Astrocyte of the cerebellum (primary cell): Measurements from ENCODE around the gene CAMKMT.

ENCODE experiments used
- DNase-seq: peaks from one replicate; pipeline ENCODE4 v3.0.0-alpha.2; 2011; ENCODE audit warnings: low read depth
- H3K4me3 ChIP-seq: 2 replicates; pipeline ENCODE4 v1.5.1; 2011; ENCODE audit warnings: mild to moderate bottlenecking, low read depth, low read length, moderate library complexity
- in situ Hi-C: cut with HindIII; loops from 2 replicates; pipeline ENCODE4 v1.10.0; 2017; ENCODE audit warnings: low sequenced_read_pairs
- TF ChIP-seq, protein P1 (sequence below): IDR thresholded peaks from 2 replicates; pipeline ENCODE4 v1.5.1; 2012; ENCODE audit warnings: low read length, low read depth, moderate library complexity, mild to moderate bottlenecking; ENCODE audit errors: missing control alignments

CAMKMT gene

DNA sequence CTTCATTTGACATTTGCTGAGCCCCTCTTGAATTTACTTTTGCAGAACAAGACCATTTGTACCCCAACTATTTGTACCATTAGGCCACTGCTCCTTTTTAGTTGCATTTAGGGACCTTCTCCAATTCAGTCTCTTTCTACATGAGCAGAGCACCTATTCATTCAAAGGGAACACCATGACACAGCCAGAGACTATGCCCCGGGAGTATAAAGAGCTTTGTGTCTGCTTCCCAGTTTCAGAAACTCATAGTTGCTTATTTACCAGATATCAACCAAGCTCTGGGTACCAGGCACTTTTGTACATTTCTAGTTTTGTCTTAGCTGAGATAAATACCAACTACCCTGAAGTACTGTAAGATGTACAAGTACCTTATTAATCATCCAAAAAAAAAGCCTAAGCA, 310.7 kb downstream of the CAMKMT start:
- no peak for DNase-seq
- TF ChIP-seq, protein P1, sequence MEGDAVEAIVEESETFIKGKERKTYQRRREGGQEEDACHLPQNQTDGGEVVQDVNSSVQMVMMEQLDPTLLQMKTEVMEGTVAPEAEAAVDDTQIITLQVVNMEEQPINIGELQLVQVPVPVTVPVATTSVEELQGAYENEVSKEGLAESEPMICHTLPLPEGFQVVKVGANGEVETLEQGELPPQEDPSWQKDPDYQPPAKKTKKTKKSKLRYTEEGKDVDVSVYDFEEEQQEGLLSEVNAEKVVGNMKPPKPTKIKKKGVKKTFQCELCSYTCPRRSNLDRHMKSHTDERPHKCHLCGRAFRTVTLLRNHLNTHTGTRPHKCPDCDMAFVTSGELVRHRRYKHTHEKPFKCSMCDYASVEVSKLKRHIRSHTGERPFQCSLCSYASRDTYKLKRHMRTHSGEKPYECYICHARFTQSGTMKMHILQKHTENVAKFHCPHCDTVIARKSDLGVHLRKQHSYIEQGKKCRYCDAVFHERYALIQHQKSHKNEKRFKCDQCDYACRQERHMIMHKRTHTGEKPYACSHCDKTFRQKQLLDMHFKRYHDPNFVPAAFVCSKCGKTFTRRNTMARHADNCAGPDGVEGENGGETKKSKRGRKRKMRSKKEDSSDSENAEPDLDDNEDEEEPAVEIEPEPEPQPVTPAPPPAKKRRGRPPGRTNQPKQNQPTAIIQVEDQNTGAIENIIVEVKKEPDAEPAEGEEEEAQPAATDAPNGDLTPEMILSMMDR, result no peak
- H3K4me3 ChIP-seq, result no peak overlapping the region
- in situ Hi-C loops, result no loop called here

DNA sequence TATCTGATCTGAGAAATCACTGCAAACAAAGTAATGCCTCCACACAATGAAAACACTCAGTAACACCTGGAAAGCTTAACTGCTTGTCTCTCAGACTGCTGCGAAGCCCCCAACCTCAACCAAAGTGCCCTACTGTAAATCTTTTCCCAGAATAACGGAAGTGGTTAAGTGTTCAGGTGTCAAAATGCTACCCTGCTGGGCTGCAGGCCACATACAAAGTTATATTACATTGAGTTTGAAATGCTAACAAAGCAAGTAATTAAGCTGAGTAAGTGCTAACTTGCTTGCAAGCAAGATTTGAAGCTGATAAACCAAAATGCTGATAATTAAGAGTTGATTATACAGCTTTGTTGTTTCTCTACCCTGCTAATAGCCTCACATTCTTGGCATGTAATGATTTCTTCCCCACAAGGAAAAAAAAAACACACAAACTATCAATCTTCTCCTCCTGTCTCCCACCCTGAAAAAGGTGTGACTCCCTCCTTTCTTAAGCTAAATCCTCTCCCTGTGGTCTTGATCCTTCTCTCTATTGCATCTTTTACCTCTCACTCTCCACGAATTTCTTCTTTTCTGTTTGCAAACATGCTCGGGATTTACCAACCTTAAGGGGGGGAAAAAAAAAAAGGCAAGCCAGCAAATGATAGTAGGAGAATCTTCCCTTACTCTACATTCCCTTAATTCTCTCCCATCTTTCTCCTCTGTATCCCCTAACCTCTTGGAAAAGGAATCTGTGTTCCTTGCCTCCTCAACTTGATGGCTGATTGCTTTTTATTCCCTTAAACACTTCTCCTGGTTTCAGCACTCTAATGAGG, 312.9 kb downstream of the CAMKMT start:
- no peak for DNase-seq
- no peak overlapping the region for H3K4me3 ChIP-seq
- TF ChIP-seq, protein P1, result no peak
- in situ Hi-C loops, result no loop called here

DNA sequence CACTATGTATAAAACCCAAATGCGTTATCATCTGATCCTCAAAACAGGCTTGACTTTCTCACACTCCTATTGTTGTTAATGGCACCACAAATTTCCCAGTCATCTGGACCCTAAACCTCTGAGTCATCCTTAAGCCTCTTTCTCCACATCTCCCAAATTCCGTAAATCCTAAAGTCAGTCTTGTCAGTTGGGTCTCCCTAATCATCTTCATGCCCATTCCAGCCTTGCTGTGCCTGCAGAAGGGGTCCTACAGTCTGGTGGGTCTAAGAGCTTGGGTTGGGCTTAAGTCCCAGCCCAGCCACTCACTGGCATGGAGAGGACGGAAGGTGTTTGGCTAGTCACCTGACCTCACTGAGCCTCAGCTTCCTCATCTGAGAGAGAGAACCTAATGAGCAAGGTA, 314.6 kb downstream of the CAMKMT start:
- H3K4me3 ChIP-seq, result no peak overlapping the region
- TF ChIP-seq, protein P1, result no peak
- in situ Hi-C loops, result no loop called here
- DNase-seq, result no peak

DNA sequence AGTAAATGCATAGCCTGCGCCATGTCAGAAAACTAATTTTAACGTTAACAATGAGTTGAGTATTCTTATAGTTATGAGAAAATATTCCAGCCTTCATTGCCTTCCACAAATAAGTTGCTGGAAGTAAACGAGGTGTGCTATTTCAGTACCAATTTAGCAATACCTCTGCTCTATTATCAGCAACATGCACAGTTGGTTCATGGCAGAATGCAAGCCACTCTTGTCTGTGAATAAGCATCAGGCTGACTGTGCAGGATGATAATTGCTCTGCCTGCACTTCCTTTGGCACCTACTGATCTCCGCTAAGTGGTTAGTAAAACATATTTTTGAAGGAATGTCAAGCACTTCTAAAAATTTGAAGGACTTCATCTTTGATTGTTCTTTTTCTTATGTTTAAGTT, 317.8 kb downstream of the CAMKMT start:
- no peak for DNase-seq
- TF ChIP-seq, protein P1, result no peak
- no peak overlapping the region for H3K4me3 ChIP-seq
- in situ Hi-C loops, result no loop called here

DNA sequence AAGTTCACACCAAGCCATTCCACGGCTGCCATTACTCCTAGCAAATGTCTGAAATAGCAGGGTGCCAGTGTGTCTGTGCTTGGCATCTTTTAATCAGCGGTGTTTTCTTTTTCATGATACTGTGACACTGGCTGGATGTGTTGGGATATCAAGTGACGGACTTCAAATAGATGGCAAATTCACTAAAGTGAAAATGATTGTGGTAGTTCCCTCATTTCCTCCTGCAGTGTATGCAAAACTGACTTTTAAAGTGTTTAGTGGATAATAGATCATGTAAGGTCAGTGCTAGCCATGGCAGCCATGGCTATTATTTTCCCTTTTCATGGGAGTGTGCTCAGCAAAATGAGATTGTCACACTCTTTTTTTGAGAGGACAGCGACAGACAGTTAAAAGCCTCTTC, 318.2 kb downstream of the CAMKMT start:
- TF ChIP-seq, protein P1, result no peak
- in situ Hi-C loops, result no loop called here
- no peak for DNase-seq

DNA sequence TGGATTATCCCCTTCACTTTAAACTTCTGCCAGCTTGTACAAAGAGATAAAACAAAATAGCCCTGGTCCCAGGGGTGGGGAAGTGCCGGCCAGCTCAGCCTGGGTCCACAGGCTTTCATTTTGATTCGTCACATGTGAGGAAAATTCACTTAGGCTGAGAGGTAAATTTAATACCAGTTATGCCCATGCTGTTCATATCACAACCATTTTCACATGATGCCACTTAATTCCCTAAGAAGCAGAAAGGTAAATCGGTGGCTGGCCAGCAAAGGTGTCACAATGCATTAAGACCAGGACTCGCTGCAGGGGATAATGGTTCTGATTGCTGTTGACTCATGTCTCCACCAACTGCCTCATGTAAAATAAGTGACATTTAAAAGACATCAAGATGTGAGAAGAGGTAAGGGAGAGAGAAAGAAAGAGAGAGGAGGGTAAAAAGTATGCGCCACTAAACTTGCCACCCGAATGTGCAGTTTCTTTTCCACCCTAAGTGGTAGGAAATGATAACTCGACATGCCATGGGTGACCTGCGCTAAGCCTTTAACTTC, 318.8 kb downstream of the CAMKMT start:
- in situ Hi-C loops, result no loop called here

More for the DNA sequence above, 318.2 kb downstream of the CAMKMT start:
- H3K4me3 ChIP-seq, result no peak overlapping the region

More for the DNA sequence above, 318.8 kb downstream of the CAMKMT start:
- TF ChIP-seq, protein P1, result no peak
- no peak overlapping the region for H3K4me3 ChIP-seq
- no peak for DNase-seq
